Measurements from ENCODE around the gene FAM234A.
"Not testable (repeated sequence)": the region's sequence is repeated elsewhere in the genome, so short reads cannot be mapped to it uniquely, and the experiment has no call there.

Gene FAM234A

DNA sequence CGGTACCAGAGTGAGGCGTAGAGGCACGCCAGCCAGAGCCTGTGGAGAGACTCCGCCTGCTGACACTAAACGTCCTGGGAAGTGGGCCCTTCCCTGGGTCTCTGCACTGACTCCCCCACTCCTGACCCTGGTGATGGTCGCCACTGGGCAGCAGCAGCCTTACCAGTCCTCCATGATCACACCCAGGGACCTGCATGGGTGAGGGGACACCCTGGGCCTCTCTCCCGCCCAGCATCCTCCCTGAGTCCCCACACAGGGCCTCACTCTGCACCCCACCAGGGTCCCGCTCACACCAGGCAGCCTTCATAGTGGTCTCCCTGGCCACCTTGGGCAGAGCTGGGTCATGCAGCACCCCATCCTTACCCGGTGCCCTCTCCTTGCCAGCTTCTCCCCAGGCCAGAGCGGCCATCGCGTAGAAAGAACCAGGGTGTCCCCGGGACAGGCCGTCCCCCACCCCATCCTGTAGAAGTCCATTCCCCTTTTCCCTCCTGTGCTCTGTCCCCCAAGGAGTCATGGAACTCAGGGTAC is 30.4 kb downstream of the FAM234A start:
- Mint-ChIP-seq H3K27me3 (no peaks in the 10 kb centered on the region), H3K27ac (no peak overlapping the region), H3K9me3 (no peaks in the 10 kb centered on the region), H3K36me3 (peaks cover 43 to 50% of the 10 kb centered on the region in 2 donors), H3K4me1 (peaks cover 0 to 2% of the 10 kb centered on the region in 2 donors), H3K4me3 (no peak overlapping the region)
- DNase-seq (no peak), ATAC-seq (replicated peaks) (no peak)

DNA sequence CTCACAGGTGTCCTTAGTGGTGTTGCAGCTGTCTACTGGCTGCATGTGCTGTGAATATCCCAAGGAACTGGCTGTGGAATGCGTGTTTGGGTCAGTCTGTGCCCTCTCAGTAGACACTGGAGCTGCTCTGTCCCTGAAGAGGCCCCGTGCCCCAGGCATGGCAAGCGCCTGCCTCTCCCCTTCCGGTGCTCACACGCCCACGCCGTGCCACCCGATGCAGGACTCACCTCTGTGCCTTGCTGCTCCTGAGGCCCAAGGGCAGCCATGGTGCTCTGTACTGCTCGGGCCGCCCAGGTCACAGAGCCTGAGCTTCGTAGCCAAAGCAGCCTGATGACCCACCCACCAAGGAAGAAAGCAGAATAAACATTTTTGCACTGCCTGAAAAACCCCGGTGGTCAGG is 31.1 kb downstream of the FAM234A start:
- no peaks in the 10 kb centered on the region for H3K27me3 Mint-ChIP-seq
- peaks cover 37 to 44% of the 10 kb centered on the region in 2 donors for H3K36me3 Mint-ChIP-seq
- ATAC-seq (replicated peaks), result no peak
- peak overlapping the region; percentile 66 for H3K27ac Mint-ChIP-seq
- H3K9me3 Mint-ChIP-seq, result no peaks in the 10 kb centered on the region
- no peak for DNase-seq
- H3K4me1 Mint-ChIP-seq, result peaks cover 0 to 2% of the 10 kb centered on the region in 2 donors
- no peak overlapping the region for H3K4me3 Mint-ChIP-seq

- DNase-seq, result no peak
- Mint-ChIP-seq H3K27ac (peak overlapping the region; percentile 31), H3K27me3 (no peaks in the 10 kb centered on the region), H3K9me3 (no peaks in the 10 kb centered on the region), H3K4me3 (no peak overlapping the region), H3K4me1 (peaks cover 0 to 2% of the 10 kb centered on the region in 2 donors), H3K36me3 (peaks cover 31 to 39% of the 10 kb centered on the region in 2 donors)
- peak in 1 of 2 donors; percentile 10 for ATAC-seq (replicated peaks)
Observed at GRCh38 chr16:266258-267164, 31.9 kb downstream of the FAM234A start.

- H3K27ac Mint-ChIP-seq; H3K27me3 Mint-ChIP-seq; H3K4me3 Mint-ChIP-seq; H3K4me1 Mint-ChIP-seq; DNase-seq; H3K9me3 Mint-ChIP-seq; ATAC-seq (replicated peaks): not testable (repeated sequence)
- peaks cover 21 to 28% of the 10 kb centered on the region in 2 donors for H3K36me3 Mint-ChIP-seq
Observed at GRCh38 chr16:267562-267961, 32.9 kb downstream of the FAM234A start.

GRCh38 chr16:268141-269053 is 33.8 kb downstream of the FAM234A start:
- Mint-ChIP-seq H3K4me1 (peaks cover 0 to 2% of the 10 kb centered on the region in 2 donors), H3K27ac (peak overlapping the region; percentile 63), H3K27me3 (peaks cover 0 to 4% of the 10 kb centered on the region in 2 donors), H3K4me3 (no peak overlapping the region), H3K36me3 (peaks cover 18 to 23% of the 10 kb centered on the region in 2 donors), H3K9me3 (no peaks in the 10 kb centered on the region)
- ATAC-seq (replicated peaks) (no peak), DNase-seq (no peak)

DNA sequence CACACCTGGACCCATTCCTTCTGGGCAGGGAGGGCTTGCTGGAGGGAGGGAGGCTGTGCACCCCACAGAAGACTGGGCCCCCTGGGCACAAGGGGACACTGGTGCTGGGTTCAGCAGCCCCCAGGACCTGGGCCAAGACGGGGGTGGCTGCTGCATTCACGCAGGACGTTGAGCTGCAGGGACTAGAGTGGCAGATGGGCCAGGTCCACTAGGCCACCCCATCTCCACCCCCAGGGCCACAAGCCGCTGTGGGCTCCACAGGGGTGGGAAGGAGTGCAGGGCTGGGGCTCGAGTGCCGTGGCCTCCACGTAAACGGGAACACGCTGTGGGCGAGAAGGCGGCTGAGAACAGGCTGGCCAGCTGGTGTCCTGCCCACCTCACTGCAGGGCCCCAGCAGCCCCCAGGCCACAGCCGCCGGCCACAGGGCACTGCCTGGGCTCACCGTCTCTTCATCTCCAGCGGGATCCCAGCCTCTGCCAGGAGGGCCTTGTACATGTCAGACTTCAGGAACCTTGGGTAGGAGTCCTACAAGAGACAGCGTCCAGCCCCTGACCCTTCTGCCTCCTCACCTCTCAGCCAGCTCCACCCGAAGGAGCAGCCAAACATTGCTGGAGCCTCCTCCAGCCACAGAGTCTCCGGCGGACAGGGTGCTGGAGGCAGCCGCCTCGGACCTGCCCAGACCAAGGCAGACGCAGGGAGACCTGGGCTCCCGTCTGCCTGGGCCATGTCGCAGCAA is 34.6 kb downstream of the FAM234A start:
- ATAC-seq (replicated peaks), result no peak
- H3K4me3 Mint-ChIP-seq, result no peak overlapping the region
- H3K4me1 Mint-ChIP-seq, result peaks cover 0 to 2% of the 10 kb centered on the region in 2 donors

GRCh38 chr16:270381-271255 is 36.0 kb downstream of the FAM234A start:
- Mint-ChIP-seq H3K27ac (no peak overlapping the region), H3K4me1 (peaks cover 4 to 6% of the 10 kb centered on the region in 2 donors), H3K4me3 (no peak overlapping the region), H3K36me3 (peaks cover 4 to 9% of the 10 kb centered on the region in 2 donors), H3K27me3 (peaks cover 7 to 8% of the 10 kb centered on the region in 2 donors), H3K9me3 (no peaks in the 10 kb centered on the region)
- DNase-seq (no peak), ATAC-seq (replicated peaks) (no peak)

More for the DNA sequence above, 34.6 kb downstream of the FAM234A start:
- Mint-ChIP-seq H3K27me3 (peaks cover 0 to 4% of the 10 kb centered on the region in 2 donors), H3K9me3 (no peaks in the 10 kb centered on the region), H3K27ac (no peak overlapping the region), H3K36me3 (peaks cover 12 to 16% of the 10 kb centered on the region in 2 donors)
- DNase-seq, result no peak

DNA sequence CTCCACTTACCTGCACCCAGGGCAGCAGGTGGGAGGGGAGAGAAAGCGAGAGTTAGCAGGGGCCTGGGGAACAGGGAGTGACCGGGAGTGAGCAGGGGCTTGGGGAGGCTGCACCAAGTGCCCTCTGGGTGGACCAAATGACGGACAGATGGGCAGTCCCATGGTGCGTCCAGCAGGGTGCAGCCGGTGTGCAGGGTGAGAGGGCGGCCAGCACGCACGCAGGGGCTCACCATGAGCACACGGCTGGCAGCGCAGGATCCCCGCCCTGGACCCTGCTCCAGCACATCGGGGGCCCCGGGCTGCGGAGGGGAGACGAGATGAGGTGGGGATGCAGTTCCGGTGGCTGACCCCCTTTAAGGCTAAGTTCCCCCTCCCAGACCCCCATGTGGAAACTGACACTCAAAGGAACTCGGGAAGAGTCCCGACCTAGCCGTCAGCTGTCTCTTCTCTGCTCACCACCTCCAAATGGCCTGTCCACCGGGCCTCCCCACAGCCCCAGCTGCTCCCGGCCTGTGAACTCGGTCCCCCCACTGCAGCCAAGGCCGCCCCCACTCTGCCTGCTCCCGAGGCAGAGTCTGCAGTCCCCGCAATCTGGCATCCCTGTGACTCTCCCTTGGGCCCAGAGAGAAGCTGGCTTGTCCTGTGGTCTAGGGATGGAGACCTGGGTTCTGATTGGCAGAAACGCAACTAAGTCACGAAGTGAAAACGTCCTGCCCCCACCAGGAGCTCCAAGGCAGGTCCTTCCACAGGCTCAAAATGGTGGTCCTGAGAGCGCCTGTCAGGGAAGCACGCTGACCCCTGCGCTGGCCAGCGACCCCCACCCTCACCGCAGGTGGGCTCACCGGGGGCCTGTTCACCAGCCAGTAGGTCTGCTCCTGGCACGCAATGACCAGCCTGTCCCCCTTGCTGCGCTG is 38.3 kb downstream of the FAM234A start:
- peaks cover 5 to 11% of the 10 kb centered on the region in 2 donors for H3K4me1 Mint-ChIP-seq
- DNase-seq (no peak), ATAC-seq (replicated peaks) (no peak)
- H3K4me3 Mint-ChIP-seq, result no peak overlapping the region
- H3K27ac Mint-ChIP-seq, result no peak overlapping the region
- H3K36me3 Mint-ChIP-seq, result no peaks in the 10 kb centered on the region
- no peaks in the 10 kb centered on the region for H3K9me3 Mint-ChIP-seq
- peaks cover 23% of the 10 kb centered on the region in 2 donors for H3K27me3 Mint-ChIP-seq

- H3K9me3 Mint-ChIP-seq, result no peaks in the 10 kb centered on the region
- no peaks in the 10 kb centered on the region for H3K36me3 Mint-ChIP-seq
- no peak for ATAC-seq (replicated peaks)
- H3K4me1 Mint-ChIP-seq, result peaks cover 5 to 12% of the 10 kb centered on the region in 2 donors
- H3K4me3 Mint-ChIP-seq, result no peak overlapping the region
- DNase-seq, result no peak
- no peak overlapping the region for H3K27ac Mint-ChIP-seq
- peaks cover 27 to 30% of the 10 kb centered on the region in 2 donors for H3K27me3 Mint-ChIP-seq
Observed at GRCh38 chr16:273547-274421, 39.2 kb downstream of the FAM234A start.

DNA sequence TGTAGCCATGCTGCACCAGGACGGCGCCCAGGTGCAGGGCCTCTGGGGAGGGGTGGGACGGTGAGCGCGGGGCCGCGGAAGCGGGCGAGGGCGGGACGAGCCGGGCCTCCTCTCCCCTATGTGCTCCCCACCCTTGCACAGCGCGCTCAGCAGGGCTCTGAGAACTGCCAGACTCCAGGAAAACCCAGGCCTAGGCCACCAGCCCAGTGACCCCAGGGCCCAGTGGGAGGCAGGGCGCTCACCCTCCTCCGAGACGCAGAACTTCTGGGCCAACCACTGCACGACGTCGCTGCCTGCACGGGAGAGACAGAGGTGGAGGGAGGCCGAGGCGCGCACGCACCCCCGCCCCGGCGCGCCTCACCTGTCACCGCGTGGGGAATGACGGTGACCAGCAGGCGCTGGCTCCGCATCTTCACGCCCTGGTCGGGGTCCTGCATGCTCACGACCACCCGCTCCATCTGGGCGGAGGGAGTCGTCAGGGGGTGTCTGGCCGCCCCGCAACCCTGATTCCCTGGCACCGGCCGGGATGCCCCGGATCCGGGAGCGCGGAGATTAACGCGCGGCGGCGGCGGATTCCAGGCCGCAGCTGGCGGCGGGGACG is 40.5 kb downstream of the FAM234A start:
- peak; percentile 51 to 52 for ATAC-seq (replicated peaks)
- DNase-seq, result no peak

DNA sequence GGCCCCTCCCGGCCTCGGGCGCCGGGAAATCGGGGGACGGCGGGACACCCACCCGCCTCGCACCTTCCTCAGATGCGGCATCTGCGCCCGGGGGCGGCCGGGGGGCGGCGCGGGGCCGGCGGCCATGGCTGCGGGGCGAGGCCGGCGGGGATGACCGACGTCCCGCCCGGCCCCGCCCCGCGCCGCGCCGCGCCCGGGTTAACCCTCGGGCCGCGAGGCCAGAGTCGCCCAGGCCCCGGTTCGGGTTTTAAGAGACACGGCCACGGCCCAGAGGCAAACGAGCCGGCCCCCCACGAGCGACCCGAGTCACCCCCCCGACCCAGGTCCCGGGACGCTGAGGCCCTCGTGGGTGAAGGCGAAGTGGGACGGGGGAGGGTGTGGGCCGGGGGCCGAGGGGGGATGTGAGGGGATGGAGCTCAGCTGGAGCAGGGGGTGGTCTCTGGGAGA is 41.2 kb downstream of the FAM234A start, which contains the start of gene RGS11:
RGS11 (minus strand) TSS at position 159 of the 447 bp plus-strand sequence; CDS start at position 126, 33 bp downstream.
- Mint-ChIP-seq H3K36me3 (no peaks in the 10 kb centered on the region), H3K27me3 (peaks cover 33 to 40% of the 10 kb centered on the region in 2 donors), H3K9me3 (no peaks in the 10 kb centered on the region), H3K4me3 (peak within 1 kb of the TSS; percentile 75), H3K4me1 (peaks cover 7 to 20% of the 10 kb centered on the region in 2 donors), H3K27ac (peak within 1 kb of the TSS; percentile 51)
- ATAC-seq (replicated peaks), result peak in 1 of 2 donors; percentile 13
- DNase-seq, result no peak

More for the DNA sequence above, 40.5 kb downstream of the FAM234A start:
- Mint-ChIP-seq H3K27me3 (peaks cover 31 to 38% of the 10 kb centered on the region in 2 donors), H3K36me3 (no peaks in the 10 kb centered on the region), H3K9me3 (no peaks in the 10 kb centered on the region), H3K27ac (peak overlapping the region; percentile 47), H3K4me1 (peaks cover 7 to 19% of the 10 kb centered on the region in 2 donors), H3K4me3 (peak overlapping the region; percentile 75)
